H9 (cell line): ENCODE data around the gene TEX38. TPM values are rescaled to one million over a fixed set of nuclear protein-coding genes. Genes with fewer than 3 reads are reported as not detected.

ENCODE experiments used
- DNase-seq: peaks from one replicate; pipeline ENCODE4 v3.0.0-alpha.2; 2017
- H2AFZ ChIP-seq: one replicate; pipeline ENCODE4 v1.6.1; 2013; ENCODE audit warnings: mild to moderate bottlenecking, low read length, control low read depth, moderate library complexity
- H2AK5ac ChIP-seq: 2 replicates; pipeline ENCODE4 v1.6.1; 2013; ENCODE audit warnings: low read length, control low read depth, mixed read lengths; ENCODE audit not compliant: insufficient read length
- H2BK120ac ChIP-seq: one replicate; pipeline ENCODE4 v1.6.1; 2013; ENCODE audit warnings: low read depth, mild to moderate bottlenecking, low read length, control low read depth, inconsistent platforms; ENCODE audit not compliant: poor library complexity, severe bottlenecking
- H2BK12ac ChIP-seq: 2 replicates; pipeline ENCODE4 v1.6.1; 2013; ENCODE audit warnings: low read length, control low read depth, mixed read lengths, low read depth; ENCODE audit not compliant: insufficient read length
- H2BK15ac ChIP-seq: 2 replicates; pipeline ENCODE4 v1.6.1; 2013; ENCODE audit warnings: low read depth, low read length, control low read depth
- H2BK20ac ChIP-seq: one replicate; pipeline ENCODE4 v1.6.1; 2013; ENCODE audit warnings: low read depth, mild to moderate bottlenecking, low read length, control low read depth, inconsistent platforms; ENCODE audit not compliant: poor library complexity, severe bottlenecking
- H2BK5ac ChIP-seq: 2 replicates; pipeline ENCODE4 v1.6.1; 2013; ENCODE audit warnings: low read length, control low read depth, mixed read lengths; ENCODE audit not compliant: insufficient read length
- H3K14ac ChIP-seq: 2 replicates; pipeline ENCODE4 v1.6.1; 2013; ENCODE audit warnings: low read length, control low read depth; ENCODE audit not compliant: insufficient read depth
- H3K18ac ChIP-seq: 2 replicates; pipeline ENCODE4 v1.6.1; 2013; ENCODE audit warnings: low read depth, mild to moderate bottlenecking, mixed read lengths, low read length, control low read depth; ENCODE audit not compliant: insufficient read length
- H3K23ac ChIP-seq: 2 replicates; pipeline ENCODE4 v1.6.1; 2013; ENCODE audit warnings: low read length, control low read depth, mixed read lengths, low read depth; ENCODE audit not compliant: insufficient read length
- H3K23me2 ChIP-seq: 2 replicates; pipeline ENCODE4 v1.6.1; 2013; ENCODE audit warnings: low read depth, mild to moderate bottlenecking, mixed read lengths, low read length, control low read depth; ENCODE audit not compliant: insufficient read length, poor library complexity, severe bottlenecking
- H3K27ac ChIP-seq: 2 replicates; pipeline ENCODE4 v1.5.1; 2013; ENCODE audit warnings: low read length, control low read depth, mixed read lengths, low read depth; ENCODE audit not compliant: insufficient read length
- H3K27me3 ChIP-seq: 2 replicates; pipeline ENCODE4 v1.6.1; 2013; ENCODE audit warnings: low read length, control low read depth, inconsistent platforms; ENCODE audit not compliant: insufficient read depth
- H3K4ac ChIP-seq: 2 replicates; pipeline ENCODE4 v1.6.1; 2013; ENCODE audit warnings: low read depth, mild to moderate bottlenecking, control low read depth, inconsistent platforms, low read length, moderate library complexity
- H3K4me1 ChIP-seq: 2 replicates; pipeline ENCODE4 v1.6.1; 2013; ENCODE audit warnings: low read length, control low read depth, inconsistent platforms; ENCODE audit not compliant: insufficient read depth
- H3K4me2 ChIP-seq: 2 replicates; pipeline ENCODE4 v1.6.1; 2013; ENCODE audit warnings: low read length, control low read depth, mixed read lengths; ENCODE audit not compliant: insufficient read length, insufficient read depth
- H3K56ac ChIP-seq: 2 replicates; pipeline ENCODE4 v1.6.1; 2013; ENCODE audit warnings: low read depth, mild to moderate bottlenecking, mixed read lengths, low read length, control low read depth; ENCODE audit not compliant: insufficient read length
- H3K79me1 ChIP-seq: 2 replicates; pipeline ENCODE4 v1.6.1; 2013; ENCODE audit warnings: low read depth, mild to moderate bottlenecking, moderate library complexity, low read length, control low read depth, inconsistent platforms; ENCODE audit not compliant: insufficient read depth, poor library complexity, severe bottlenecking
- H3K79me2 ChIP-seq: 2 replicates; pipeline ENCODE4 v1.6.1; 2013; ENCODE audit warnings: low read length, control low read depth, inconsistent platforms; ENCODE audit not compliant: insufficient read depth
- H3K9ac ChIP-seq: 2 replicates; pipeline ENCODE4 v1.6.1; 2013; ENCODE audit warnings: low read length, control low read depth, mixed read lengths; ENCODE audit not compliant: insufficient read length; ENCODE audit errors: extremely low read depth
- H3K9me3 ChIP-seq: one replicate; pipeline ENCODE4 v1.6.1; 2013; ENCODE audit warnings: low read depth, low read length, inconsistent platforms; ENCODE audit not compliant: control insufficient read depth
- H3T11ph ChIP-seq: one replicate; pipeline ENCODE4 v1.6.1; 2013; ENCODE audit warnings: mild to moderate bottlenecking, low read length, control low read depth, inconsistent platforms
- H4K20me1 ChIP-seq: one replicate; pipeline ENCODE4 v1.6.1; 2013; ENCODE audit not compliant: control insufficient read depth, insufficient read length, insufficient read depth
- H4K5ac ChIP-seq: 2 replicates; pipeline ENCODE4 v1.6.1; 2013; ENCODE audit warnings: low read depth, mild to moderate bottlenecking, mixed read lengths, low read length, control low read depth; ENCODE audit not compliant: insufficient read length
- H4K8ac ChIP-seq: replicated peaks from 2 replicates; pipeline ENCODE4 v1.6.1; 2013; ENCODE audit warnings: low read length, control low read depth, mixed read lengths, low read depth; ENCODE audit not compliant: insufficient read length
- H4K91ac ChIP-seq: 2 replicates; pipeline ENCODE4 v1.6.1; 2013; ENCODE audit warnings: low read depth, mild to moderate bottlenecking, moderate library complexity, mixed read lengths, low read length, control low read depth; ENCODE audit not compliant: insufficient read length
- H3K27ac Mint-ChIP-seq, 3 experiments: 2 replicates in 2 of 3; 3 replicates in 1 of 3; pipeline ENCODE4 v1.8.0; 2020 to 2021; ENCODE audit warnings: mixed read lengths in 3 of 3, mild to moderate bottlenecking in 1 of 3, moderate library complexity in 1 of 3
- H3K27me3 Mint-ChIP-seq: 2 replicates; pipeline ENCODE4 v1.8.0; 2021; ENCODE audit warnings: low read depth, mild to moderate bottlenecking, moderate library complexity, mixed read lengths
- H3K36me3 Mint-ChIP-seq, 3 experiments: 2 replicates in 2 of 3; 3 replicates in 1 of 3; pipeline ENCODE4 v1.8.0; 2020 to 2021; ENCODE audit warnings: low read depth in 3 of 3, mixed read lengths in 3 of 3; ENCODE audit not compliant: insufficient read depth in 1 of 3
- H3K4me1 Mint-ChIP-seq, 2 experiments: 2 replicates each; pipeline ENCODE4 v1.8.0; 2020; ENCODE audit warnings: mixed read lengths in 2 of 2
- H3K4me3 Mint-ChIP-seq, 2 experiments: 2 replicates in 1 of 2; 3 replicates in 1 of 2; pipeline ENCODE4 v1.8.0; 2020 to 2021; ENCODE audit warnings: mild to moderate bottlenecking in 2 of 2, mixed read lengths in 2 of 2, moderate library complexity in 1 of 2
- H3K9me3 Mint-ChIP-seq, 2 experiments: 2 replicates in 1 of 2; 3 replicates in 1 of 2; pipeline ENCODE4 v1.8.0; 2020; ENCODE audit warnings: mild to moderate bottlenecking in 2 of 2, mixed read lengths in 2 of 2, moderate library complexity in 1 of 2
- CTCF ChIP-seq: fragments of 200-600 bp; sonication (generic); conservative IDR thresholded peaks from 3 replicates; pipeline ENCODE4 v1.8.0; 2021; ENCODE audit warnings: antibody characterized with exemption, mild to moderate bottlenecking
- WGBS: extraction: QIAGEN DNeasy Blood & Tissue Kit; methylation state at CpG from one replicate; pipeline ENCODE4 v1.1.7; 2013; ENCODE audit warnings: missing lambda C conversion rate, low lambda C conversion rate, mixed read lengths; ENCODE audit not compliant: insufficient read length; ENCODE audit errors: extremely low coverage; 5-methylcytosine and 5-hydroxymethylcytosine counted together
- total RNA-seq: library from RNA; stranded (reverse); gene quantifications from 2 replicates; pipeline ENCODE4 v1.2.1, GENCODE V29; 2021

Gene TEX38
- total RNA-seq, 1 experiment from 2014 or later = not detected

GRCh38 chr1:46717654-46718053 lies 46.0 kb downstream of the TEX38 start:
- Histone ChIP-seq H2BK5ac (no peak overlapping the region), H3K4ac (no peak overlapping the region), H3T11ph (no peak overlapping the region), H4K91ac (no peak overlapping the region), H3K56ac (no peak overlapping the region), H3K18ac (no peak overlapping the region), H3K27ac (no peak overlapping the region), H4K20me1 (no peaks in the 10 kb centered on the region), H3K9ac (peak overlapping the region; percentile 87), H4K5ac (no peak overlapping the region), H3K14ac (no peak overlapping the region), H3K23ac (no peak overlapping the region), H2AFZ (no peak overlapping the region), H3K9me3 (no peaks in the 10 kb centered on the region), H3K27me3 (no peaks in the 10 kb centered on the region), H2BK120ac (no peak overlapping the region), H4K8ac (no peak overlapping the region), H2BK12ac (no peak overlapping the region), H2BK20ac (no peak overlapping the region), H3K4me2 (peak overlapping the region; percentile 99), H2BK15ac (no peak overlapping the region), H3K79me2 (peaks cover 15% of the 10 kb centered on the region), H2AK5ac (no peak overlapping the region), H3K4me1 (peaks cover 9% of the 10 kb centered on the region; the same call in 1 of the 2 replicates), H3K23me2 (peaks cover 8% of the 10 kb centered on the region), H3K79me1 (peaks cover 16% of the 10 kb centered on the region)
- Mint-ChIP-seq H3K27ac (peak overlapping the region in 1 of 3 experiments; percentile 2; a peak in 1 of 7 replicates), H3K4me1 (peaks cover 21 to 25% of the 10 kb centered on the region in 2 experiments), H3K27me3 (peaks cover 6% of the 10 kb centered on the region; the same call in 1 of the 2 replicates), H3K9me3 (no peaks in the 10 kb centered on the region), H3K36me3 (peaks cover 3 to 44% (median 15%) of the 10 kb centered on the region in 3 experiments; a peak in 5 of 7 replicates), H3K4me3 (peak overlapping the region; percentile 92 to 96)
- no peak for TF ChIP-seq CTCF
- no peak for DNase-seq
- no CpG with 5 or more reads among the region's 9 CpGs for WGBS
